Chondrocyte (in vitro differentiated cells): ENCODE measurements around the gene TMEM183A. TPM values are rescaled to one million over a fixed set of nuclear protein-coding genes. Genes with fewer than 3 reads are reported as not detected.
A peak's percentile ranks its signal among the peaks of the same experiment; 100 is the strongest.

Experiments used
- DNase-seq: peaks from one replicate; pipeline ENCODE4 v3.0.0; 2021; ENCODE audit warnings: mixed read lengths, low spot score
- H3K27ac Mint-ChIP-seq: one replicate; pipeline ENCODE4 v1.8.0; 2021; ENCODE audit warnings: mild to moderate bottlenecking, moderate library complexity, mixed read lengths; ENCODE audit not compliant: unreplicated experiment
- H3K27me3 Mint-ChIP-seq: 2 replicates; pipeline ENCODE4 v1.8.0; 2021; ENCODE audit warnings: low read depth, mixed read lengths
- H3K36me3 Mint-ChIP-seq: 2 replicates; pipeline ENCODE4 v1.8.0; 2021; ENCODE audit warnings: low read depth, mixed read lengths
- H3K4me1 Mint-ChIP-seq: 2 replicates; pipeline ENCODE4 v1.8.0; 2021; ENCODE audit warnings: low read depth, mild to moderate bottlenecking, mixed read lengths
- H3K4me3 Mint-ChIP-seq: one replicate; pipeline ENCODE4 v1.8.0; 2021; ENCODE audit warnings: mild to moderate bottlenecking, moderate library complexity, mixed read lengths; ENCODE audit not compliant: unreplicated experiment
- H3K9me3 Mint-ChIP-seq: 2 replicates; pipeline ENCODE4 v1.8.0; 2021; ENCODE audit warnings: low read depth, mixed read lengths
- CTCF ChIP-seq: fragments of 200-600 bp; sonication (generic); IDR thresholded peaks from 2 replicates; pipeline ENCODE4 v1.5.0; 2021; ENCODE audit warnings: antibody characterized with exemption, mild to moderate bottlenecking, moderate library complexity
- total RNA-seq: library from RNA; stranded (reverse); gene quantifications from 3 replicates; pipeline ENCODE4 v1.2.1, GENCODE V29; 2021

TMEM183A gene
- total RNA-seq, 1 donor from 2014 or later = 51.4 TPM

GRCh38 chr1:203052601-203053000, 45.4 kb downstream of the TMEM183A start:
- Mint-ChIP-seq H3K27me3 (peaks cover 16% of the 10 kb centered on the region), H3K27ac (no peak overlapping the region), H3K4me3 (no peak overlapping the region), H3K36me3 (peaks cover 27% of the 10 kb centered on the region), H3K4me1 (peaks cover 16% of the 10 kb centered on the region), H3K9me3 (no peaks in the 10 kb centered on the region)
- TF ChIP-seq CTCF = no peak
- no peak for DNase-seq

- peaks cover 28% of the 10 kb centered on the region for H3K36me3 Mint-ChIP-seq
- no peak for DNase-seq
- peaks cover 19% of the 10 kb centered on the region for H3K4me1 Mint-ChIP-seq
- peaks cover 20% of the 10 kb centered on the region for H3K27me3 Mint-ChIP-seq
- no peak overlapping the region for H3K27ac Mint-ChIP-seq
- no peak overlapping the region for H3K4me3 Mint-ChIP-seq
- TF ChIP-seq CTCF = no peak
- no peaks in the 10 kb centered on the region for H3K9me3 Mint-ChIP-seq
Measured at GRCh38 chr1:203054184-203054583, 47.0 kb downstream of the TMEM183A start.

GRCh38 chr1:203054642-203055041, 47.5 kb downstream of the TMEM183A start:
- Mint-ChIP-seq H3K27me3 (peaks cover 20% of the 10 kb centered on the region), H3K4me1 (peaks cover 19% of the 10 kb centered on the region), H3K4me3 (no peak overlapping the region), H3K36me3 (peaks cover 31% of the 10 kb centered on the region), H3K27ac (no peak overlapping the region), H3K9me3 (no peaks in the 10 kb centered on the region)
- TF ChIP-seq CTCF = no peak
- DNase-seq = no peak

- no peak overlapping the region for H3K4me3 Mint-ChIP-seq
- peak; percentile 27 for TF ChIP-seq CTCF
- DNase-seq = no peak
- H3K9me3 Mint-ChIP-seq = no peaks in the 10 kb centered on the region
- peaks cover 20% of the 10 kb centered on the region for H3K27me3 Mint-ChIP-seq
- peaks cover 31% of the 10 kb centered on the region for H3K36me3 Mint-ChIP-seq
- H3K4me1 Mint-ChIP-seq = peaks cover 19% of the 10 kb centered on the region
- no peak overlapping the region for H3K27ac Mint-ChIP-seq
Measured at GRCh38 chr1:203055161-203055799, 48.1 kb downstream of the TMEM183A start.

GRCh38 chr1:203056012-203056411, 48.8 kb downstream of the TMEM183A start:
- no peak for TF ChIP-seq CTCF
- Mint-ChIP-seq H3K9me3 (no peaks in the 10 kb centered on the region), H3K27ac (no peak overlapping the region), H3K4me1 (peaks cover 19% of the 10 kb centered on the region), H3K36me3 (peaks cover 37% of the 10 kb centered on the region), H3K27me3 (peaks cover 20% of the 10 kb centered on the region), H3K4me3 (no peak overlapping the region)
- DNase-seq = no peak
